Measurements from ENCODE around the gene TRAF2. TPM values are rescaled to one million over a fixed set of nuclear protein-coding genes. Genes with fewer than 3 reads are reported as not detected.

TRAF2 gene
- total and polyA plus RNA-seq, 2 of the 8 experiments (the other 6 are each of a cell fraction or from before 2014, with no cell fraction given): 26.9 to 50.2 TPM

- Histone ChIP-seq H3K27ac (ENCODE audit: low read depth, low read length) (no peak overlapping the region), H2AFZ (ENCODE audit: low read length) (no peak overlapping the region), H4K20me1 (replicated peaks in 1 of 2; ENCODE audit: control insufficient read depth in 1 of 2, insufficient read depth in 2 of 2, low read length in 2 of 2) (peaks cover 0 to 6% of the 10 kb centered on the region in 2 experiments), H3K23me2 (ENCODE audit: low read depth, low read length) (peaks cover 12% of the 10 kb centered on the region; the same call in 1 of the 2 replicates), H2BK20ac (ENCODE audit: low read length) (no peak overlapping the region), H3K27me3 (replicated peaks in 1 of 4; ENCODE audit: control insufficient read depth in 3 of 4, extremely low read depth in 1 of 4, insufficient read depth in 3 of 4, low read length in 3 of 4) (no peaks in the 10 kb centered on the region), H3K4ac (replicated peaks; ENCODE audit: insufficient read length, low read depth, low read length) (no peak overlapping the region), H2BK5ac (ENCODE audit: low read depth, low read length) (no peak overlapping the region), H3K79me1 (ENCODE audit: low read depth, low read length) (no peaks in the 10 kb centered on the region), H3K4me2 (ENCODE audit: insufficient read depth in 1 of 2, low read depth in 2 of 2, low read length in 2 of 2) (no peak overlapping the region), H3K56ac (replicated peaks; ENCODE audit: insufficient read length, low read depth, low read length) (no peak overlapping the region), H3K23ac (ENCODE audit: insufficient read length) (no peak overlapping the region), H2AK5ac (ENCODE audit: low read depth, low read length) (no peak overlapping the region), H3K9ac (replicated peaks in 1 of 4; ENCODE audit: extremely low read depth in 1 of 4, low read depth in 3 of 4, low read length in 3 of 4) (no peak overlapping the region), H4K91ac (replicated peaks; ENCODE audit: insufficient read length, low read length) (no peak overlapping the region), H2BK12ac (ENCODE audit: low read depth, low read length) (no peak overlapping the region), H3K14ac (ENCODE audit: insufficient read length) (no peak overlapping the region), H3K4me3 (ENCODE audit: extremely low read depth in 1 of 4, insufficient read depth in 2 of 4, low read depth in 3 of 4, low read length in 4 of 4) (no peak overlapping the region), H2BK120ac (replicated peaks; ENCODE audit: low read depth, low read length) (no peak overlapping the region), H3K36me3 (ENCODE audit: control insufficient read depth in 2 of 4, insufficient read depth in 4 of 4, low read length in 3 of 4) (no peaks in the 10 kb centered on the region), H3K9me3 (ENCODE audit: insufficient read depth in 2 of 2, low read depth in 1 of 2, low read length in 1 of 2) (no peaks in the 10 kb centered on the region), H3K4me1 (replicated peaks in 1 of 4; ENCODE audit: control insufficient read depth in 3 of 4, insufficient read depth in 4 of 4, low read length in 3 of 4) (peaks cover 0 to 2% (median 0%) of the 10 kb centered on the region in 4 experiments; a peak in 2 of 7 replicates), H4K5ac (ENCODE audit: insufficient read length, low read depth, low read length) (no peak overlapping the region), H3K79me2 (ENCODE audit: control insufficient read depth in 1 of 2, insufficient read depth in 2 of 2, low read length in 2 of 2) (no peaks in the 10 kb centered on the region), H4K8ac (ENCODE audit: extremely low read depth, insufficient read depth, low read length) (no peak overlapping the region; the same call in 1 of the 2 replicates), H3K18ac (ENCODE audit: extremely low read depth, low read length) (no peak overlapping the region), H2BK15ac (ENCODE audit: low read length) (no peak overlapping the region)
- ChIA-PET CTCF (ENCODE audit: partially characterized antibody) (interaction anchor here (5.1 kb wide), 1 partner anchor 9 kb away, joined by 31 read pairs; no protein-coding TSS in a partner anchor), POLR2A (ENCODE audit: partially characterized antibody) (no interaction called here)
- TF ChIP-seq TAF1 (IDR thresholded peaks at IDR 0.05; ENCODE audit: low read depth, low read length) (no peak), GTF2F1 (IDR thresholded peaks at IDR 0.05; ENCODE audit: borderline replicate concordance, low read depth, low read length) (no peak), MAX (IDR thresholded peaks at IDR 0.05) (no peak), KDM5A (IDR thresholded peaks at IDR 0.05; ENCODE audit: low read length) (no peak), ATF3 (IDR thresholded peaks at IDR 0.05; ENCODE audit: insufficient read depth, low read depth, low read length) (no peak), HDAC2 (IDR thresholded peaks at IDR 0.05; ENCODE audit: borderline replicate concordance in 1 of 2, low read depth in 2 of 2, low read length in 2 of 2) (no peak), ASH2L (IDR thresholded peaks at IDR 0.05; ENCODE audit: low read length) (no peak), CTBP2 (IDR thresholded peaks at IDR 0.05; ENCODE audit: borderline replicate concordance, insufficient read depth, insufficient read length, low read length) (no peak), JUN (IDR thresholded peaks at IDR 0.05; ENCODE audit: low read depth, low read length) (no peak), GABPA (IDR thresholded peaks at IDR 0.05; ENCODE audit: borderline replicate concordance, insufficient read depth, low read length) (no peak), FOSL1 (IDR thresholded peaks at IDR 0.05; ENCODE audit: insufficient read depth, low read depth, low read length) (no peak), CREB1 (IDR thresholded peaks at IDR 0.05) (no peak), EGR1 (IDR thresholded peaks at IDR 0.05; ENCODE audit: borderline replicate concordance, low read depth, low read length) (no peak)
- DNase-seq (ENCODE audit: low read depth in 1 of 2, low spot score in 2 of 2) (no peak), FAIRE-seq (no peak)
- 100% methylated on average over 1 of the region's 1 CpG; no CpG with 5 or more reads in 1 of the 2 experiments for WGBS, 2 experiments (ENCODE audit: extremely low coverage in 1 of 2, insufficient coverage in 1 of 2, insufficient read length in 1 of 2, insufficient replicate concordance in 2 of 2, low coverage in 1 of 2, low lambda C conversion rate in 2 of 2, missing lambda C conversion rate in 1 of 2)
Measured at GRCh38 chr9:136957461-136957860, 71.1 kb downstream of the TRAF2 start.

Measured in H1 (cell line).